Trophoblast cell (in vitro differentiated cells and primary cell): Measurements from ENCODE around the gene FYN.

Source experiments
- DNase-seq, 2 donors: peaks; one replicate each; pipeline ENCODE4 v3.0.0-alpha.2; 2016
- H2AFZ ChIP-seq: 2 replicates; pipeline ENCODE4 v1.6.1; 2013; ENCODE audit warnings: low read length, moderate library complexity, mild to moderate bottlenecking; ENCODE audit not compliant: insufficient read depth, poor library complexity
- H2AK5ac ChIP-seq: 2 replicates; pipeline ENCODE4 v1.6.1; 2013; ENCODE audit warnings: mild to moderate bottlenecking, low read length
- H2BK120ac ChIP-seq: 2 replicates; pipeline ENCODE4 v1.6.1; 2013; ENCODE audit warnings: low read length, mild to moderate bottlenecking, moderate library complexity; ENCODE audit not compliant: insufficient read depth, poor library complexity
- H2BK12ac ChIP-seq: 2 replicates; pipeline ENCODE4 v1.6.1; 2013; ENCODE audit warnings: mild to moderate bottlenecking, low read length, moderate library complexity
- H2BK5ac ChIP-seq: 2 replicates; pipeline ENCODE4 v1.6.1; 2013; ENCODE audit warnings: low read length, low read depth, moderate library complexity, mild to moderate bottlenecking; ENCODE audit not compliant: poor library complexity
- H3K14ac ChIP-seq: 2 replicates; pipeline ENCODE4 v1.6.1; 2013; ENCODE audit warnings: mild to moderate bottlenecking, low read length
- H3K18ac ChIP-seq: 2 replicates; pipeline ENCODE4 v1.6.1; 2013; ENCODE audit warnings: mild to moderate bottlenecking, low read length
- H3K23ac ChIP-seq: 2 replicates; pipeline ENCODE4 v1.6.1; 2013; ENCODE audit warnings: low read length
- H3K27ac ChIP-seq: 2 replicates; pipeline ENCODE4 v1.5.1; 2013; ENCODE audit warnings: low read depth, mild to moderate bottlenecking, inconsistent platforms, low read length, moderate library complexity
- H3K27me3 ChIP-seq: 2 replicates; pipeline ENCODE4 v1.6.1; 2013; ENCODE audit warnings: inconsistent platforms, mild to moderate bottlenecking, low read length, moderate library complexity; ENCODE audit not compliant: insufficient read depth
- H3K36me3 ChIP-seq, 2 experiments: 1 replicate in 1 of 2; 2 replicates in 1 of 2; pipeline ENCODE4 v1.6.1; 2013; ENCODE audit warnings: low read length in 2 of 2, mild to moderate bottlenecking in 2 of 2, moderate library complexity in 1 of 2; ENCODE audit not compliant: insufficient read depth in 2 of 2, control insufficient read depth in 1 of 2
- H3K4ac ChIP-seq: 2 replicates; pipeline ENCODE4 v1.6.1; 2013; ENCODE audit warnings: low read depth, mild to moderate bottlenecking, low read length, moderate library complexity
- H3K4me1 ChIP-seq, 2 experiments: 1 replicate in 1 of 2; 2 replicates in 1 of 2; pipeline ENCODE4 v1.6.1; 2013; ENCODE audit warnings: low read length in 2 of 2, mild to moderate bottlenecking in 2 of 2, moderate library complexity in 1 of 2; ENCODE audit not compliant: insufficient read depth in 2 of 2, control insufficient read depth in 1 of 2
- H3K4me2 ChIP-seq: 2 replicates; pipeline ENCODE4 v1.6.1; 2013; ENCODE audit warnings: inconsistent platforms, mild to moderate bottlenecking, low read length, moderate library complexity
- H3K4me3 ChIP-seq: 2 replicates; pipeline ENCODE4 v1.5.1; 2013; ENCODE audit warnings: mild to moderate bottlenecking, low read depth, low read length, inconsistent platforms
- H3K79me1 ChIP-seq: one replicate; pipeline ENCODE4 v1.6.1; 2013; ENCODE audit warnings: low read length
- H3K79me2 ChIP-seq: 2 replicates; pipeline ENCODE4 v1.6.1; 2013; ENCODE audit warnings: low read length, mild to moderate bottlenecking; ENCODE audit not compliant: control insufficient read depth, insufficient read depth, poor library complexity
- H3K9ac ChIP-seq: 2 replicates; pipeline ENCODE4 v1.6.1; 2013; ENCODE audit warnings: mild to moderate bottlenecking, low read length
- H3K9me3 ChIP-seq: 2 replicates; pipeline ENCODE4 v1.6.1; 2013; ENCODE audit warnings: low read depth, mild to moderate bottlenecking, control low read depth, inconsistent platforms, low read length; ENCODE audit not compliant: insufficient read depth
- H4K12ac ChIP-seq: 2 replicates; pipeline ENCODE4 v1.6.1; 2013; ENCODE audit warnings: low read depth, mild to moderate bottlenecking, low read length, moderate library complexity
- H4K8ac ChIP-seq: 2 replicates; pipeline ENCODE4 v1.6.1; 2013; ENCODE audit warnings: low read depth, mild to moderate bottlenecking, low read length, moderate library complexity
- H4K91ac ChIP-seq: one replicate; pipeline ENCODE4 v1.6.1; 2013; ENCODE audit warnings: low read depth, mild to moderate bottlenecking, low read length, moderate library complexity
- WGBS: extraction: QIAGEN DNeasy Blood & Tissue Kit; methylation state at CpG from one replicate; pipeline ENCODE4 v1.1.7; 2013; ENCODE audit warnings: missing lambda C conversion rate; ENCODE audit not compliant: insufficient read length, insufficient coverage; ENCODE audit errors: extremely low coverage; 5-methylcytosine and 5-hydroxymethylcytosine counted together

FYN gene

DNA sequence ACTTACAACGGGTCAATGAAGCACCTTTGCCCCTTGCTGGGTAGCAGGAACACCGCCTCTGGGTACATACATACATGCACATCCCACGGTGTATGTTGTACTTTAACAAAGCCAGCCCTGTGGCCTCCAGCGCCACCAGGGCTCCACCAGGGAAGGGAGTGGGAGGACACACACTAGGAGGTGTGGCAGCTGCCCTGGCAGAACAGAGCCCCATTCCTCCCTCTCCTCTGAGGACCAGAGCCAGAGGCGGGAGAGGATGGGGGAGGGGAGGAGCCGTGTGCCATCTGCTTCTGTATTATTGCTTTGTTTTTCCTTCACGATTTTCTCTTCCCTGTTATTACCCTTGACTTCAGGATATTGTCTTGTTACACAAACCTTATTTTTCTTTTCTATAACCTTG, 161.8 kb downstream of the FYN start:
- H2AK5ac ChIP-seq: no peak overlapping the region
- no peak overlapping the region for H4K91ac ChIP-seq
- WGBS: no CpG with 5 or more reads among the region's 7 CpGs
- DNase-seq: no peak
- H2BK120ac ChIP-seq: no peak overlapping the region
- H3K36me3 ChIP-seq: peaks cover 0 to 6% of the 10 kb centered on the region in 2 experiments
- H3K4ac ChIP-seq: no peak overlapping the region
- no peak overlapping the region for H2BK12ac ChIP-seq
- no peaks in the 10 kb centered on the region for H3K27me3 ChIP-seq
- peaks cover 6 to 11% of the 10 kb centered on the region in 2 experiments for H3K4me1 ChIP-seq
- no peak overlapping the region for H3K23ac ChIP-seq
- H3K79me2 ChIP-seq: no peaks in the 10 kb centered on the region
- no peak overlapping the region for H3K14ac ChIP-seq
- no peak overlapping the region for H2BK5ac ChIP-seq
- no peak overlapping the region for H4K12ac ChIP-seq
- no peak overlapping the region for H4K8ac ChIP-seq
- H3K79me1 ChIP-seq: peaks cover 1% of the 10 kb centered on the region
- no peak overlapping the region for H3K4me3 ChIP-seq
- no peak overlapping the region for H2AFZ ChIP-seq
- no peak overlapping the region for H3K4me2 ChIP-seq
- H3K27ac ChIP-seq: no peak overlapping the region
- no peak overlapping the region for H3K18ac ChIP-seq
- H3K9me3 ChIP-seq: peaks cover 2% of the 10 kb centered on the region
- H3K9ac ChIP-seq: no peak overlapping the region

DNA sequence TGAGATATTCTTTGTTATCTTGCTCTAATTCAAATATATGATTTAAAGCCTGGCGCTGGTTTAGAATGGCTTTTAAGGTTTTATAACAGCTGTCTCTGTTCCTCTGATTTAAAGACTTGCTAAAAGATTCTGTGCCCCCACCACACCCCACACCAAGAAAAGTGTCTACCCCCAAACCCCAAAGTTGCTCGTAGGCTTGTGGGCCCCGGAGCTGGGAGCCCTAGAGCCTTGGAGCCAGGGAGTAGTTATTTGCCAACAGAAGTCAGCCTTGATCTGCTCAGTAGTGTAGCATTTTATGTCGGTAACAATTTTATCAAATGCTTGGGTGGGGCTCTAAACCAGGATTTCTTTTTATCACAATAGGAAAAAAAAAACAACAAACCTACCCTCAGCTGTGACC, 162.3 kb downstream of the FYN start:
- no peaks in the 10 kb centered on the region for H3K79me2 ChIP-seq
- no peak overlapping the region for H3K14ac ChIP-seq
- no peaks in the 10 kb centered on the region for H3K27me3 ChIP-seq
- H4K8ac ChIP-seq: no peak overlapping the region
- H4K91ac ChIP-seq: no peak overlapping the region
- no peak overlapping the region for H2AFZ ChIP-seq
- H2BK12ac ChIP-seq: no peak overlapping the region
- no peak for DNase-seq
- no peak overlapping the region for H2AK5ac ChIP-seq
- no peak overlapping the region for H4K12ac ChIP-seq
- no peak overlapping the region for H2BK5ac ChIP-seq
- H3K9me3 ChIP-seq: peaks cover 2% of the 10 kb centered on the region
- H3K23ac ChIP-seq: no peak overlapping the region
- no peak overlapping the region for H3K4me2 ChIP-seq
- H3K4me1 ChIP-seq: peaks cover 6 to 11% of the 10 kb centered on the region in 2 experiments
- no peak overlapping the region for H3K4ac ChIP-seq
- H3K4me3 ChIP-seq: no peak overlapping the region
- no peak overlapping the region for H3K27ac ChIP-seq
- H3K18ac ChIP-seq: no peak overlapping the region
- H2BK120ac ChIP-seq: no peak overlapping the region
- WGBS: no CpG with 5 or more reads among the region's 4 CpGs
- H3K9ac ChIP-seq: no peak overlapping the region
- peaks cover 1% of the 10 kb centered on the region for H3K79me1 ChIP-seq
- H3K36me3 ChIP-seq: peaks cover 0 to 6% of the 10 kb centered on the region in 2 experiments

GRCh38 chr6:111710439-111710838, 162.8 kb downstream of the FYN start:
- WGBS: no CpG with 5 or more reads among the region's 2 CpGs
- H3K18ac ChIP-seq: no peak overlapping the region

DNA sequence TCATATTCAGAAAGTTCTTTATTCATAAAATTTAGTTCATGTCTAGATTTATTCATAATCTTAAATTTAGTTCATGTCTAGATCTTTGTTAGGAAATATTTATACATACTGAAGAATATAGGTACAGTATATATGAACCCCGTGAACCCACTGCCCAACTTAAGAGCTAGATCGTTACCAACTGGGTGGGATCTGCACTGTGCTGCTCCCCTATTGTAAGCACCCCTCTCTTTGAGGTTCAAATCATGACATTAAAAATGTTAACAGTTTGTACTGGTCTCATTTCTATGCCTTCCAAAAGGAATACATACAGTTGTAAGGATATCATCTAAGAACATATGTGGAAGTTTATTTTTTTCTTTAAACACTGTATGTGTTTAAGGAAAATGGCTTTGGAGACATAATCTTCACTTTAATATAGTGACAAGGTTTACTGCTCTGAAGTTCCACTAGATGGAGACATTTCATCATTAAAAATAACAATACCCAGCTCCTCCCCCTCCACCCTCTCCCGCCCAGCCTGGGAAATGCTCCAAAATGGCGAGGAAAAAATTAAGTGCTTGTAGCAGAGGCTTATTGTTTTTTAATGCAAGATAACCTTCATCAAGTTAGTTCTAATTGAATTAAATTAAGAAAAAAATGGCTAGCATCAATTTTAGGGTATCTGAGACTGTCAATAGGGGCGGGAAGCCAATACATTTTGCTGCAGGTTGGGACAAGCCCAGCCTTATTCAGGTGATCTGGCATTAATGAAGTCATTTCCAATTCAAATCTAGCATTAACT, 163.4 kb downstream of the FYN start:
- no CpG with 5 or more reads among the region's 5 CpGs for WGBS
- Histone ChIP-seq H3K9me3 (peaks cover 2% of the 10 kb centered on the region), H4K12ac (no peak overlapping the region), H2BK5ac (no peak overlapping the region), H3K36me3 (peaks cover 0 to 6% of the 10 kb centered on the region in 2 experiments), H3K79me2 (no peaks in the 10 kb centered on the region), H3K27ac (no peak overlapping the region), H2BK12ac (no peak overlapping the region), H3K14ac (no peak overlapping the region), H4K8ac (no peak overlapping the region), H3K4me2 (no peak overlapping the region), H3K4me1 (peaks cover 6 to 11% of the 10 kb centered on the region in 2 experiments), H3K9ac (no peak overlapping the region), H3K4me3 (no peak overlapping the region), H4K91ac (no peak overlapping the region), H3K4ac (no peak overlapping the region), H2AFZ (no peak overlapping the region), H3K27me3 (no peaks in the 10 kb centered on the region), H2AK5ac (no peak overlapping the region), H3K79me1 (peaks cover 1% of the 10 kb centered on the region), H3K18ac (no peak overlapping the region), H3K23ac (no peak overlapping the region), H2BK120ac (no peak overlapping the region)
- peak; percentile 22 to 77 for DNase-seq

More at GRCh38 chr6:111710439-111710838, 162.8 kb downstream of the FYN start:
- peaks cover 1% of the 10 kb centered on the region for H3K79me1 ChIP-seq
- H2BK5ac ChIP-seq: no peak overlapping the region
- no peak overlapping the region for H4K12ac ChIP-seq
- DNase-seq: no peak
- H3K4ac ChIP-seq: no peak overlapping the region
- no peak overlapping the region for H4K8ac ChIP-seq
- H3K27ac ChIP-seq: no peak overlapping the region
- peaks cover 0 to 6% of the 10 kb centered on the region in 2 experiments for H3K36me3 ChIP-seq
- H3K9ac ChIP-seq: no peak overlapping the region
- H3K27me3 ChIP-seq: no peaks in the 10 kb centered on the region
- no peak overlapping the region for H3K14ac ChIP-seq
- H3K4me2 ChIP-seq: no peak overlapping the region
- no peaks in the 10 kb centered on the region for H3K79me2 ChIP-seq
- peaks cover 2% of the 10 kb centered on the region for H3K9me3 ChIP-seq
- H3K4me1 ChIP-seq: peaks cover 6 to 11% of the 10 kb centered on the region in 2 experiments
- H2BK12ac ChIP-seq: no peak overlapping the region
- H4K91ac ChIP-seq: no peak overlapping the region
- no peak overlapping the region for H2AK5ac ChIP-seq
- no peak overlapping the region for H2BK120ac ChIP-seq
- no peak overlapping the region for H3K23ac ChIP-seq
- no peak overlapping the region for H3K4me3 ChIP-seq
- no peak overlapping the region for H2AFZ ChIP-seq
